Peyer's patch (tissue), 4 donors: ENCODE data around the gene MDM2.

Source experiments
- POLR2A ChIP-seq, 2 donors: fragments of 450-650 bp; IDR thresholded peaks; one replicate each; pipeline ENCODE4 v1.5.1; 2017; ENCODE audit warnings: antibody characterized with exemption in 2 of 2, mild to moderate bottlenecking in 2 of 2, moderate library complexity in 2 of 2
- TF ChIP-seq, protein P1 (sequence below), 6 experiments: fragments of 450-650 bp in 4 of 6; fragments of 200-600 bp in 2 of 6; sonication (generic) in 1 of 6; IDR thresholded peaks; one replicate each; pipeline ENCODE4 v1.5.1; 2017 to 2019; ENCODE audit warnings: antibody characterized with exemption in 6 of 6, mild to moderate bottlenecking in 3 of 6, moderate library complexity in 1 of 6

DNA sequence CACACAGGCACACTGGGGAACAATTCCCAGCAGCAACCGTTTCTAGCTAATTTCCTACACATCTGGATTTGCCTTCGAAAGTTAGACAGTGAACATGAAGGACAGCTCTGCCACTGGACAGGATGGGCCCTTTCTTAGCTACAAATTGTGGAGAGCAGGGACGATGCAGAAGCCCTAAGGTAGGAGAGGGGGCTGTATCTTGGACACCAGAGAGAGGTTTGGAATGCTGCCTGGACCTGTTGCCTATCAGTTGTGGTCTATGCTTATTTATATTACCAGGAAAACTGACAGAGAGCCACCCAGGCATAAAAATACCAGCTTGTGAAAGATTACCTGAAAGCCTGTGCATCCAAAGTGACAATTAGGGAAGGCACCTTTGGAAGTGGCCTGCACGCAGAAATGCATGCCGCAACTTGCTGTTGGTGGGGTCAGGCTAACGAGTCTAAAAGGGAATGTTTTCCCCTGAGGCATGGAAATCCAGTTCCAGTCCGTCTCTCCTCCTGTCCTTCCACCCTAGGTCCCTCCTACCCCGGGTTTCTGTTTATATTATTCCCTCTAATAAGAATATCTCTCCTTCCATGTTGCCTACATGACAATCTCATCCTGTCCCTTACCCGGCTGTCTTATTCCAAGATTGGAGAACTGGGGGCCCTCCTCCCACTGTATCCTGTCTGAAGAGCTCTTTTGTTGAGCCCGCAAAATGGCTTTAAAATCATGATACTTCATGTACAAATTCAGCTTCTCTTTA lies 60.2 kb downstream of the MDM2 start:
- TF ChIP-seq, protein P1, sequence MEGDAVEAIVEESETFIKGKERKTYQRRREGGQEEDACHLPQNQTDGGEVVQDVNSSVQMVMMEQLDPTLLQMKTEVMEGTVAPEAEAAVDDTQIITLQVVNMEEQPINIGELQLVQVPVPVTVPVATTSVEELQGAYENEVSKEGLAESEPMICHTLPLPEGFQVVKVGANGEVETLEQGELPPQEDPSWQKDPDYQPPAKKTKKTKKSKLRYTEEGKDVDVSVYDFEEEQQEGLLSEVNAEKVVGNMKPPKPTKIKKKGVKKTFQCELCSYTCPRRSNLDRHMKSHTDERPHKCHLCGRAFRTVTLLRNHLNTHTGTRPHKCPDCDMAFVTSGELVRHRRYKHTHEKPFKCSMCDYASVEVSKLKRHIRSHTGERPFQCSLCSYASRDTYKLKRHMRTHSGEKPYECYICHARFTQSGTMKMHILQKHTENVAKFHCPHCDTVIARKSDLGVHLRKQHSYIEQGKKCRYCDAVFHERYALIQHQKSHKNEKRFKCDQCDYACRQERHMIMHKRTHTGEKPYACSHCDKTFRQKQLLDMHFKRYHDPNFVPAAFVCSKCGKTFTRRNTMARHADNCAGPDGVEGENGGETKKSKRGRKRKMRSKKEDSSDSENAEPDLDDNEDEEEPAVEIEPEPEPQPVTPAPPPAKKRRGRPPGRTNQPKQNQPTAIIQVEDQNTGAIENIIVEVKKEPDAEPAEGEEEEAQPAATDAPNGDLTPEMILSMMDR (IDR thresholded peaks at IDR 0.05) = no peak
- no peak for TF ChIP-seq POLR2A (IDR thresholded peaks at IDR 0.05)
